Stromal cell of bone marrow (primary cell): ENCODE results near the gene TECTA.
A peak's percentile ranks its signal among the peaks of the same experiment; 100 is the strongest.
"Not testable (repeated sequence)": the region's sequence is repeated elsewhere in the genome, so short reads cannot be mapped to it uniquely, and the experiment has no call there.

Experiments used
- DNase-seq: peaks from one replicate; pipeline ENCODE4 v3.0.0-alpha.2; 2012; ENCODE audit warnings: low read depth

The TECTA gene

GRCh38 chr11:121129362-121130340, 28.6 kb downstream of the TECTA start:
- no peak for DNase-seq

GRCh38 chr11:121131656-121132055, 30.6 kb downstream of the TECTA start:
- no peak for DNase-seq

- DNase-seq = no peak
Measured at GRCh38 chr11:121132211-121132976, 31.4 kb downstream of the TECTA start.

GRCh38 chr11:121134741-121135312, 33.8 kb downstream of the TECTA start:
- no peak for DNase-seq

GRCh38 chr11:121137005-121137404, 36.0 kb downstream of the TECTA start:
- DNase-seq = no peak

- DNase-seq = no peak
Measured at GRCh38 chr11:121138259-121138658, 37.2 kb downstream of the TECTA start.

- no peak for DNase-seq
Measured at GRCh38 chr11:121140369-121140768, 39.3 kb downstream of the TECTA start.

- peak; percentile 13 for DNase-seq
Measured at GRCh38 chr11:121141066-121141465, 40.0 kb downstream of the TECTA start.

- DNase-seq = no peak
Measured at GRCh38 chr11:121143921-121144320, 42.9 kb downstream of the TECTA start.

- DNase-seq = no peak
Measured at GRCh38 chr11:121144723-121145122, 43.7 kb downstream of the TECTA start.

- DNase-seq = no peak
Measured at GRCh38 chr11:121145826-121146225, 44.8 kb downstream of the TECTA start.

- DNase-seq = no peak
Measured at GRCh38 chr11:121149116-121149515, 48.1 kb downstream of the TECTA start.

- no peak for DNase-seq
Measured at GRCh38 chr11:121151207-121151688, 50.2 kb downstream of the TECTA start.

- no peak for DNase-seq
Measured at GRCh38 chr11:121152764-121153163, 51.7 kb downstream of the TECTA start.

GRCh38 chr11:121153472-121153871, 52.4 kb downstream of the TECTA start:
- no peak for DNase-seq

- no peak for DNase-seq
Measured at GRCh38 chr11:121154486-121155314, 53.7 kb downstream of the TECTA start.

GRCh38 chr11:121157756-121158155, 56.7 kb downstream of the TECTA start:
- no peak for DNase-seq

GRCh38 chr11:121159741-121160140, 58.7 kb downstream of the TECTA start:
- no peak for DNase-seq

GRCh38 chr11:121161349-121161917, 60.4 kb downstream of the TECTA start:
- DNase-seq = no peak

GRCh38 chr11:121163658-121164308, 62.7 kb downstream of the TECTA start:
- no peak for DNase-seq

- DNase-seq = not testable (repeated sequence)
Measured at GRCh38 chr11:121177629-121178028, 76.6 kb downstream of the TECTA start.
